DLD1 (cell line): ENCODE measurements around the gene ARHGEF18.

Experiments used
- in situ Hi-C: cut with HindIII; loops from 2 replicates; pipeline ENCODE4 v1.10.0; 2017; ENCODE audit warnings: low sequenced_read_pairs

ARHGEF18 gene

DNA sequence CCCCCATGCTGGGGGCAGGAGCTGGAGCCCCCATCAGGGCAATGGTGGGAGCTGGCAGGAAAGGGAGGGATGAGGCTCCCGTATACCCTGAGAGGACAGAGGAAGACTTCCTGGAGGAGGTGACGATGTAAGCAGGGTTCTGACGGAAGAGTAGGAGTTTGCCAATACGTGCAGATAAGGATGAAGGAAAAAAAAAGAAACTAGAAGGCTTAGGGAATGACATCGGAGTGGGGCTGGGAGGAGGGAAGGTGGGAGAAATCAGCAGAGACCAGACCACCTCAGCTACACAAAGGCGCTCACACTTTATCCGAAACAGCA lies 32.3 kb downstream of the ARHGEF18 start:
- in situ Hi-C loops, result no loop called here

DNA sequence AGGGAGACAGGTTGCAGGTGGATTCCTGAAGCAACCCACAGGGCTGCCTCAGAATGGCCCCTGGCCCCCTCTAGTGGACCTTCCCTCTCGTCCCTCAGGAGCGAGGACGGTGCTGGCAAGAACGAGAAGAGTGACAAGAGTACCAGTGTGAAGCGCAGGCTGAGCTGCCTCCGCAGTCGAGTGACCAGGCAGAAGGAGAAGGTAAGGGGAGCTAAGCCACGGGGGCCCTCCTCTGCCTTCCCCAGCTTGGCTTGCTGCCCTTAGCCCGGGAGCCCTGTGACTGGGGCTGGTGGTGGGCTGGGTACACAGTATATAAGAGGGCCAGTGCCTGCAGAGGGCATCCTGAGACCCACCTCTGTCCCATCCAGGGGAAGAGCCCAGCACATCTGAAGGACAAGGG lies 34.0 kb downstream of the ARHGEF18 start:
- in situ Hi-C loops, result no loop called here

DNA sequence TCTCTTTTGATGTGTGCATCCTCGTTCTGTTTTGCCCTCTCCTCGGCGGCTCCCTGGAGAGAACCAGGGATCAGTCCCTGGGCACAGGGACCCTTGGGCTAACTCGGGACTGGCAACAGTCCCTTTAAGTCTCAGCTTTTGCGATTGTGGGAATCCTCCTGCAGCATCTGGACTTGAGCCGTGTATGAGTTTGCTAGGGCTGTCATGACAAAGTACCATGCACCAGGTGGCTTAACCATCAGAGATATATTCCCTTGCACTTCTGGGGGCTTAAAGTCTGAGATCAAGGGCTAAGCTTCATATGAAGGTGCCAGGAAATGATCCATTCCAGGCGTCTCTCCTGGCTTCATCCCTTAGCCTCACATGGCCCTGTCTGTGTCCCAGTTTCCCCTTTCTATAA lies 34.5 kb downstream of the ARHGEF18 start:
- in situ Hi-C loops, result no loop called here

DNA sequence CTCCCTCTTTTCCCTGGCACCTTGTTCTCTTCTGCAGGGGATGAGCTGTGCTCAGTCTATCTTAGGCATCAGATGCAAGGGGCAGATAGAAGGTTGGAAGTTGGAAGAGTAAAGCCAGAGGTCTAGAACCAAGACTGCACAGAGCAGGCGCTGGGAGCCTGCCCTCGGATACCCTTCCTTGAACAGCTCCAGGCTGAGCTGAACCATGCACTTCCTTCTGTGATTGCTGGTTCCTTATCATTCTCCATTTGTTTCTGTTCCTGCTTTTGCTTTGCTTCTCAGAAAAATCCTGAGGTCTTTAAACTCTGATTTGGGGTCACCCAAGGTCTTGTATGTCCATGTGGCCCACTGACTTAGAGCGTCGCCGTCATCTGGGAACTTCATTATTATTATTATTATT lies 36.3 kb downstream of the ARHGEF18 start:
- in situ Hi-C loops, result no loop called here

DNA sequence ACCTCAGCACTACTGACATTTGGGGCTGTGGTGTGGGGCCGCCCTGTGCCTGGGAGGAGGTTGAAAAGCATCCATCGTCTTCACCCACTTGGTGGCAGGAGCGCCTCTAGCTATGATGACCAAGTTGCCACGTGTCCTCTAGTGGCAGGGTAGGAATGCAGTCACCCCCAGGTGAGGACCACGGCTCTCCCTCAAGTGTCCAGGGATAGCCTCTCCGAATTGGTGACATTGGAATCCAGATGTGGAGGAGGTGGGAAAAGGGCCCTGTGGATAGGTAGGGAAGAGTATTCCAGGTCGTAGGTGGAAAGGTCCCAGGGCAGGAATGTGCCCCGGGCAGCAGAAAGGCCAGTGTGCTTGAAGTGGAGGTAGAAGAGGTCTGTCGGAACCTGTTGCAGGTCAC lies 37.6 kb downstream of the ARHGEF18 start:
- in situ Hi-C loops, result no loop called here

DNA sequence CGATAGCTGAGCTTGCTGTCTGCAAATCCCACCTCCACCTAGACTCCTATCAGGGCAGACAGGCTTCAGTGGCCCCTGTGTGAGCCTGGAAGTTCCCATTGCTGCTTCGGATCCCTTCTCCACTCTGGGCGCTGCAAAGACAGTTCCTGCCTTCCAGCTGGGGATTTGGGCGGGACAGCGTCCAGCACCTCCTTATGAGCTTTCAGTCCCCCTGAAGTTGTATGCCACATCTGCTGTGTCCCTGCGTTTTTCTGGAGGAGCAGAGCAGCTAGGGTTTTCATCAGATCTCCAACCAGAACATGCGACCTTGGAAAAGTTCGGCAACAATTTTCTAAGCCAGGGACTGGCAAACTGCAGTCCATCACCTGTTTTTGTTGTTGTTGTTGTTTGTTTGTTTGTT lies 38.0 kb downstream of the ARHGEF18 start:
- in situ Hi-C loops, result no loop called here

DNA sequence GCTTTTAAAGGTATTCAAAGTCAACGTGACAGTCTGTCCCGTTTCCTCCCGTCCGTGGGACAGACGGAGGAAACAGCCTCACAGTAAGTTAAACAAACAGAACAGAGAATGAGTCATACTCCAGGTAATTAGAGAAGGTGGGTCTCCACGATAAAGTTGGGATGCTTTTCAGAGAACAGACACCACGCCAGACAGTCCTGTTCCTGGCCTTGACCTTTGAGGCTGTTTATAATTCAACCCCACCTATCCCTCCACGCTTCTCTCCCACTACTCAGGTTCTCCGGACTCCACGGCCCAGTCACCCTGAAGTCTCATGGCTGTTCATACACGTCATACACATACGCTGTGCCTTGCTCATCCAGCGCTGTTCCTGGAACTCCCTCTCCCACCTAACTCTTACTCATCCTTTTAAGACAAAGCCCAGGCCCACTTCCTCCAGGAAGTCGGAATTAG lies 42.5 kb downstream of the ARHGEF18 start:
- in situ Hi-C loops, result no loop called here

DNA sequence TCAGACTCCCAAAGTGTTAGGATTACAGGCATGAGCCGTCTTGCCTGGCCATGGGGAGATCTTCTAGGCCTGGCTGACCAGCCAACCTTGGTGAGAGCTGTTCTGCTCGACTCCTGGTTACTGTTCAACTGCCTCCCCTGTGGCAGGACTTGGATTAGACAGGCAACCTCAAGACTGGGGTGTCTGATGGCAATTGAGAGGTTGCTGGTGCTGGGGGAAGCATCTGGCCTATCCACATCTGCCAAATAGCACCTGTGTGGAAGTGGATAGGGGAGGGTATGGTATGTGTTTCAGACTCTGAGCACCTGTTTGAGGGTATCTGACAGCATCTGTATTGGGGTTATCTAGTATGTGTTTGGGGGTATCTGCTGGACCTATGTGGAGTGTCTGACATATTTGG lies 44.7 kb downstream of the ARHGEF18 start:
- in situ Hi-C loops, result no loop called here

DNA sequence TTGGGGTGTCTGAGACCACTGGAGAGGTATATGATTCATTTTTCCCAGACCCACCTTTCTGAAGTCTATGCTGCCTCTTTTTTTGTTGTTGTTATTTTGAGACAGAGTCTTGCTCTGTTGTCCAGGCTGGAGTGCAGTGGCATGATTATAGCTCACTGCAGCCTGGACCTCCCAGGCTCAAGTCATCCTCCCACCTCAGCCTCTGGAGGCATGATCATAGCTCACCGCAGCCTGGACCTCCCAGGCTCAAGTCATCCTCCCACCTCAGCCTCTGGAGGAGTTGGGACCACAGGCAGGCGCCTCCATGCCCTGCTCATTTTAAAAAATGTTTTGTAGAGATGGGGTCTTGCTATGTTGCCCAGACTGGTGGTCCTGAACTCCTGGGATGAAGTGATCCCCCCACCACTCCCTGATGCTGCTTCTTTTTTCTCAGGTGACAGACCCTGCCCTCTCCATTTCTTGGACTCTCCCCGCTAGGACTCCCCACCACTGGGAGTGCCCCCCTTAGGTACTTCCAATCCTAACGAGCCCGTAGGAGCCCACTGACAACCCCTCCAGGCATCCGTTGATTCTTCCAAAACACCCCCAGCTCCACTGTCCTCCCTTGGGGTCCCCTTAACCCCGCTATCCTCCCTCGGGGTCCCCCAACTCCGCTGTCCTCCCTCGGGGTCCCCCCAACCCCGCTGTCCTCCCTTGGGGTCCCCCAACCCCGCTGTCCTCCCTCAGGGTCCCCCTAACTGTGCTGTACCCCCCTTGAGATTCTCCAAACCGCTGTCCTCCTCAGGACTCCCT lies 45.4 kb downstream of the ARHGEF18 start:
- in situ Hi-C loops, result no loop called here

DNA sequence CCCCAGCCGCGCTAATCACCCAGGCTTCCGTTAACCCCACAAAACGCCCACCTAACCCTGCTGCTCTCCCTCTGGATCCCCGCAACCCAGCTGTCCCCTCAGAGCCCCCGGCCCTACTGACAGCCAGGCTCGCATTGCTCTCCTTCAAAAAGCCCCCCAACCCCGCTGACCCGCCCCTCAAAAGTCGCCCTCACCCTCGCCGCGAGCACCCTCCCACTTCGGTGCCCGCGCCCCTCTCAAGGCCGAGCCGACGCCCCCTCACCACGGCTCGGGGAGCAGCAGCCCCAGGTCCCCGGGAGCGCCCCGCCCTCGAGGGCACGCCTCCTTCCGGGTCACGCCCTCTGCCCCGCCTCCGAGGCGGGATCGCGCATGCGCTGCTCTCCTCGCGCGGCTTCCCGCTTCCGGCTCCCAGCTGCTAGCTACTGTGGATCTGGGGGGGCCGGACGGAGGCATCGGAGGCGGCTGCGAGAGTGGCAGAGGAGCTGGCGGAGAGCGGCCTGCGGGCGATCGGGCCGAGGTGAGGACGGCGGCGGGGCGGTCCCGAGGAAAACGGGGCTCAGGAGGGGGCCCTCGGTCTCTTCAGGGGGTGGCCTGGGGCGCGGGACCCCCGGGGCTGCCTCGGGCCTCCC lies 46.1 kb downstream of the ARHGEF18 start:
- in situ Hi-C loops, result no loop called here

DNA sequence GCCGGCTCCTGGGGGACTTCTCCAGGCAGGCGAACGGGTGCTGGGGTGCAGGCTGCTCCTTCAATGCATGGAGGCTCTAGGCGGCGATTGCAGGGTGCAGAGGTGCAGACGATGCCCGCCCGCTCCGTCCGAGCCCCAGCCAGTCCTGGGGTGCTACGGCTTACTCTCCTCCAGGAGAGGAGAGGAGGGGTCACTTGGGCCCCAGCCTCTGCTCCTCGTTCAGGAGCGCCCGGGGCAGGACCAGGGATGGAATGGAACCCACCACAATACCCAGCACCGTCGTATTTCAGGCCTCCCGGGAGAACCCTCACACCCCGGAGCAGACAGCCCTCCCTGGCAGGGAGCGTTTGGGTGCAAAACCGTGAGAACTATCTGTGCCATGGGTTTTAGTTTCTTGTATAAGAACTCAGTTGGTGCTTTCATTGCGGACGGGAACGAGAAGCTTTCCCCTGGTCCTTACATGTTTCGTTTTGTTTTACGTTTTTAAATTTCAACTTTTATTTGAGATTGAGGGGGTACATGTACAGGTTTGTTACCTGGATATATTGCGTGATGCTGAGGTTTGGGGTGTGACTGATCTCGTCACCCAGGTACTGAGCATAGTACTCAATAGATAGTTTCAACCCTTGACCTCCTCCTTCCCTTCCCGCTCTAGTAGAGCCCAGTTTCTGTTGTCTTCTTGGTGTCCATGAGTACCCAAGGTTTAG lies 46.8 kb downstream of the ARHGEF18 start:
- in situ Hi-C loops, result no loop called here

DNA sequence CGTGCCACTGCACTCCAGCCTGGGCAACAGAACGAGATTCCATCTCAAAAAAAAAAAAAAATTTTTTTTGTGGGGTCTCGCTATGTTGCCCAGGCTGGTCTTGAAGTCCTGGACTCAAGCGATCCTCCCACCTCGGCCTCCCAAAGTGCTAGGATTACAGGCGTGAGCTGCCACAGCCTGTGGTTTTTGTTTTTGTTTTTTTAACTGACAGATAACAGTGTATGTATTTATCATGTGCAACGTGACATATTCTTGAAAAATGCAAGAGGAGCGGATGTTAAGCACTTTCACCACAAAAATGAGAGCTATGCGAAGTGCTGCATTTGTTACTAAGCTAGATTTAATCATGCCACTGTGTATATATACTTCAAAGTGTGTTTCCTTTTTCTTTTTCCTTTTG lies 49.0 kb downstream of the ARHGEF18 start:
- in situ Hi-C loops, result no loop called here
